HEK293 (cell line): Measurements from ENCODE around the gene TANGO6.

Experiments
- ATF2 ChIP-seq: fragments of 450-650 bp; formaldehyde crosslinking; IDR thresholded peaks from 2 replicates; pipeline ENCODE4 v1.5.1; 2016; ENCODE audit warnings: missing biosample characterization, missing genetic modification characterization, low read depth
- CTCF ChIP-seq: fragments of 450-650 bp; formaldehyde crosslinking; IDR thresholded peaks from 2 replicates; pipeline ENCODE4 v1.5.1; 2016; ENCODE audit warnings: missing biosample characterization, missing genetic modification characterization
- HOXA7 ChIP-seq: sonication (generic); formaldehyde crosslinking; IDR thresholded peaks from 2 replicates; pipeline ENCODE4 v1.8.1; 2022; ENCODE audit warnings: missing genetic modification reagents, borderline replicate concordance
- PATZ1 ChIP-seq: fragments of 450-650 bp; formaldehyde crosslinking; IDR thresholded peaks from 2 replicates; pipeline ENCODE4 v1.5.1; 2016; ENCODE audit warnings: missing biosample characterization, missing genetic modification characterization
- PRDM10 ChIP-seq: fragments of 450-650 bp; formaldehyde crosslinking; IDR thresholded peaks from 2 replicates; pipeline ENCODE4 v1.5.1; 2016; ENCODE audit warnings: missing biosample characterization, missing genetic modification characterization
- SCRT1 ChIP-seq: fragments of 450-650 bp; formaldehyde crosslinking; IDR thresholded peaks from 2 replicates; pipeline ENCODE4 v1.5.1; 2016; ENCODE audit warnings: missing biosample characterization, missing genetic modification characterization, borderline replicate concordance
- ZBTB11 ChIP-seq: fragments of 450-650 bp; formaldehyde crosslinking; conservative IDR thresholded peaks from 2 replicates; pipeline ENCODE4 v1.5.1; 2016; ENCODE audit warnings: low read depth, missing biosample characterization, missing genetic modification characterization
- ZNF121 ChIP-seq: fragments of 450-650 bp; formaldehyde crosslinking; IDR thresholded peaks from 2 replicates; pipeline ENCODE4 v1.5.1; 2016; ENCODE audit warnings: missing biosample characterization, missing genetic modification characterization
- ZNF335 ChIP-seq: fragments of 450-650 bp; formaldehyde crosslinking; conservative IDR thresholded peaks from 2 replicates; pipeline ENCODE4 v1.5.1; 2016; ENCODE audit warnings: missing biosample characterization, missing genetic modification characterization
- ZNF48 ChIP-seq: fragments of 450-650 bp; formaldehyde crosslinking; IDR thresholded peaks from 2 replicates; pipeline ENCODE4 v1.5.1; 2016; ENCODE audit warnings: missing biosample characterization, missing genetic modification characterization
- ZNF549 ChIP-seq: fragments of 450-650 bp; IDR thresholded peaks from 2 replicates; pipeline ENCODE4 v1.5.1; 2018; ENCODE audit warnings: missing biosample characterization, missing genetic modification characterization, mild to moderate bottlenecking, inconsistent platforms, moderate library complexity
- ZNF707 ChIP-seq: fragments of 450-650 bp; formaldehyde crosslinking; IDR thresholded peaks from 2 replicates; pipeline ENCODE4 v1.5.1; 2016; ENCODE audit warnings: missing biosample characterization, missing genetic modification characterization
- ZNF785 ChIP-seq: fragments of 450-650 bp; formaldehyde crosslinking; IDR thresholded peaks from 2 replicates; pipeline ENCODE4 v1.5.1; 2016; ENCODE audit warnings: missing biosample characterization, missing genetic modification characterization

GRCh38 chr16:68960910-68961309 is 117.6 kb downstream of the TANGO6 start:
- no peak for TF ChIP-seq HOXA7 (CRISPR knock-in tag)
- TF ChIP-seq PRDM10 (tag by site-specific recombination): no peak
- TF ChIP-seq ZNF335 (tag by site-specific recombination): no peak
- TF ChIP-seq CTCF (tag by site-specific recombination): no peak
- TF ChIP-seq ZNF121 (tag by site-specific recombination): no peak
- TF ChIP-seq SCRT1: no peak
- no peak for TF ChIP-seq ATF2 (tag by site-specific recombination)
- no peak for TF ChIP-seq ZNF549 (tag by site-specific recombination)
- TF ChIP-seq ZBTB11 (tag by site-specific recombination): no peak
- no peak for TF ChIP-seq ZNF48 (tag by site-specific recombination)
- no peak for TF ChIP-seq PATZ1 (tag by site-specific recombination)
- TF ChIP-seq ZNF707 (tag by site-specific recombination): no peak
- no peak for TF ChIP-seq ZNF785
